HuH-7.5 (cell line): Measurements from ENCODE around the gene ANTXR1.

ENCODE experiments used
- DNase-seq: peaks from one replicate; pipeline ENCODE4 v3.0.0; 2011; ENCODE audit warnings: low spot score

Gene ANTXR1

DNA sequence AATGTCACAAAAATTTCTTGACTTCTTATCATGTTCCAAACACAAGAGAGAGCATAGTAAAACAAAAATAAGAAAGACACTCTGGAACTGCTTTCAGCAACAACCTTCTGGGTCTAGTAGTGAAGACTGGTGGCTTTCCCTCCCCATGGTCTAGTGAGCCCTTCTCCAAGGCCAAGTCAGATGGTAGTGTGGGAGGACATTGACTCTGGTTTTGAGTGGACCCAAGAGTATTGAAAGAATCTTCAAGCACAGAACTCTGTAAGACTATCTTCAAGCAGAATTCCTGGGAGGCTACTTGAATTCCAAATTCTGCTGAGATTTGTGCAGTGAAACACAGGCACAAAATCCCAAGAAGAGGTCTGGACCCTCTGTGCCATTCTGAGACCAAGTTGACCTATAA lies 21.1 kb downstream of the ANTXR1 start:
- DNase-seq, result no peak

DNA sequence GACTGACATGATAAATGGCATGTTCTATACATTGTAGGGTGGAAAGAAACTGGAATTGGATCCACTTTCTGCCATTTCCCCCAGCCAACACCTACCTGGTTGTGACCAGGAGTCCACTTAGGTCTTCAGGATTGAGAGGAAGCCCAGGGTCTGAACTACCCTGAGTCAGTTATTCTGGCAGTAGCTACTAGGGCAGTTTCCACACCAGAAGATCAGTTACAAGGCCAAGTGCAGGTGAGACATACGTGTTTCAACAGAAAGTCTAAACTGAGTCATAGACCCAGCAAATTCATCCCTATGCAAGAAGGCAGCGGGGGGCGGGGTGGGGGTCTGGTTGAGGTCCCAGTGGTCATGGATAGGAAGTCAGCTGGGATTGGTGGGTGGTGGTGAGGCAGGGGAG lies 21.9 kb downstream of the ANTXR1 start:
- DNase-seq, result no peak

DNA sequence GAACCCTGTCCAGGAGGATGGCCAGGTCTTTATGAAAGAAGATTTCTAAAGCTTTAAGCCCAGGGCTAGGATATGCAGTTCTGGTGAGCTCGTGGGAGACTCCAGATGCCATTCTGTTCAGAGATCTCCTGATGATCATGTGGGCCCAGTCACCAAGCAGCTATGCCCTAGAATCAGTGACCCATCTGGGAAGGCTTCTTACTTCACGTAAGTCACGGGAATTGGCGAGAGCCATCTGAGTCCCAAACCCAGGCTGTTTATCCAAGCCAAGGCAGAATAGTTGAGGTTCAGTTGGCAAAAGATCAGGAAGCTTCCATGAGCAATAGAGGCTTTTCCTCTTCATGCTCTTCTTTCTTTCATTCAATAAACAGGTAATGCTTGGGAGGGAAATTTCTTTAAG lies 23.9 kb downstream of the ANTXR1 start:
- DNase-seq, result no peak

- DNase-seq, result no peak
Measured at GRCh38 chr2:69041214-69041613, 28.2 kb downstream of the ANTXR1 start.

DNA sequence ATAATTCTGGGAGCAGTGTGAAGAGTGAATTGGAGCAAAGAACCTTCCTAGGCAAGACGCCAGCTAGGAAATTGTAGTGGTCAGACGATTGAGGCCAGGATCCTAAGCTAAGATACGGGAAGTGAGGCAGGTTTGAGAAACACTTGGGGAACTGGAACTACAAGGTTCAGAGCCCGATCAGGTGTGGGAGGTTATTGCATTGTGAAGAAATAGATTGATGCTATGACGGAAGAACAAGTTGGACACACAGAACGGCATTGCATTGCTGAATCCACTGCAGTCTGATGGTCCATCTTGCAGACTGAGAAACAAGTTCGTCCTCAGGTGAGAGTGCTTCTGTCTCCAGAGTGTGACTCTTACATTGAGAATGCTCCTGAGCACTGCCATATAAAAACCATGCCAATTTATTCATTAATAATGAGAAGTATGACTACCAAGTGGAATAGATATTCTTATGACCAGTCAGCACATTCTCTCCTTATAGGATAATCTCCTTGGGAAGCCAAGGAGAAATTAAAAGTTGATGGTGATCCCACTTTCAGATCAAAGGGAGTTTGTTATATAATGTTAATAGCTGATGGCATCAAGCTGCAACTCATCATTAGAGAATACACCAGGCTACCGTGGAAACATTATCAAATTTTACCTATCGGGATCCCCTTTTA lies 30.9 kb downstream of the ANTXR1 start:
- no peak for DNase-seq

DNA sequence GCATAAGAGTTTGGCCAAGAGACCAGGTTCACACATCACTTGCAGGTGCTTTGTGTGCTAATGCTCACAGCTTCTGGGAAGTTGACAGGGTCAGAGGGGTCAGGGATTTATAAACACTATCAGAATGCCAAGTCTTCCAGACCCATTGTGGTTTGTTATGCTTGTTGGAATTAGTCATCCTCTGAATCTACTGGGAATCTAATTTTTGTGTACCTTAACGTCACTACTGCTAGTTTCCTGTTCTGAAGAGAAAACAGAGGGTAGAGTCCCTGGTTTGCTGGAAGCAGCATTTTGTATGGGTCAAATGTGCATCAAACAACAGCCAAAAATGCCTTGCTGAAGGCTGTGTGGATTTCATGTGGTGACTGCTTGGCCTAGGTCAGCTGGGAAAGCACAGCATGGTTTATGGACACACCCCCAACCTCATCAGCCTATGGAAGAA lies 33.3 kb downstream of the ANTXR1 start:
- no peak for DNase-seq

DNA sequence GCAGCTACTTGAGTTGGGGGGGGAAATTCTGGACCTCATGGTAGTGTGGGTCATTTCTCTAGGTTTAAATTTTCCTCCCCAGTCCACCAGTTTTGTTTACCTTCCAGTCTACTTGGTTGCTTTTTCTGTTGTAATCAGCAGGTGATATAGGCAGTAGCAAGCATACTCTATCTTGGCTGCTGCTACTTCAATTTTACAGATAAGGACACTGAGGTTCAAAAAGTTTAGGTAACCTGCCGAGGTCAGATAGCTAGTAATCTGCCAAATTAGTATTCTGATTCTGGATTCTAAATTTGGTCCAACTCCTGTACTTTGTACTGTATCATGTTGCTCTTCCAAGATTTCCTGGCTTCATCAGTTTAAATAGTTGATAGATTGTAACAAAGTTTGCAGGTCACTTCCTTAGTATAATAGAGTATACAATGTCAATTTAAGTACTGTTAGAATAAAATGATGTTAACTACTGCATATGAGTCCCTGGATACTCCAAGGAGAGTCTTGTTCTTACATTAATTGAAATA lies 34.7 kb downstream of the ANTXR1 start:
- no peak for DNase-seq

- DNase-seq, result no peak
Measured at GRCh38 chr2:69050802-69051201, 37.8 kb downstream of the ANTXR1 start.

- no peak for DNase-seq
Measured at GRCh38 chr2:69053416-69053965, 40.5 kb downstream of the ANTXR1 start.

DNA sequence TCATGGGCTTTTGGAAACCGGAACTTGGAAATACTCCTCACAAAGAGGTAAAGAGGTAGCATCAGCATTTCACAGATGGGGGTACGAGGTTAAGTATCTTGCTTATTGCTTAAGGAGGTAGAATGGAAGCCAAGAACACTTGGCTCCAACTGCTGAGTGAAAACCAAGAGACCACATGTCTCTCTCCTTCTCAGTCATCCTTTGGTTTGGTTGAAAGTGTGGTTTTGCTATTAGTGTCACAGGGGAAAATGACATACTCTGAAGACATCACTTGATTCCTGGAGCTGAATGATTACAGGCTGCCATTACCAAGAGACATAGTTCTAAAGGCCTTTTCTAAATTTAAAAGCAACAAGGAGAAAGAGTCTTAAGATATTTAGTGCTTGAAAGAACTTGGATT lies 41.5 kb downstream of the ANTXR1 start:
- no peak for DNase-seq

DNA sequence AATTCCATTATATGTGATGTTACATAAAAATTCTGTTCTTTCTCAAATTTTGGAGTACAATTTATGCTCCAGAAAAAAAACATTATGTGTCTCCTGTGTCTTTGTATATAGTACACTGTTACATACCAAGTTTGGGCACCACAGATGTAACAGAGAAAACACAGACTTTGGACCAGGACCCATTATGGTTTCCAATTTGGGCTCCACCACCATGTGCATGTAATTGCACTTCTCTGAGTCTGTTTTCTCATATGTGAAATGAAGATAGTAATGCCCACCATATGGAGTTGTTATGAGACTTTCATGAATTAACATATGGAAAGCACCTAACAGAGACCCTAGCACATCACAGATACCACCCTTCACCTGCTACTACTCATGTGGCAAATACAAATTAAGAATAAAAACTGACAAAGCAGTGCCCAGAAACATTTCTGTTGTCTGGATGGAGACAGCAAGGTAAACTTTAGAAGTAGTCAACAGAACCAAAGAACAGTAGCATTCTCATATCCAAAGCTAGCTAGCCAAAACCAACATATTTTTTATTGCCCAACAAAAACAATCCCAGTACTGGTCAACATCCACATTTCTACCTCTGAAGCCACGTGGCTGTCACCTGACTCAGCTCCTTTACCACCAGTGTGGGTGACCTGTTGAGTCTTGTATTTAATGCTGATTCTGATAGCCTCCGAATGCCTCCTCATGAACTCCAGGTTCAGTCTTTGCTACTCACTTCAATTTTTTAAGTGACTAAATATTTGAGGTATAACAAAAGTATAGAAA lies 42.9 kb downstream of the ANTXR1 start:
- DNase-seq, result no peak

DNA sequence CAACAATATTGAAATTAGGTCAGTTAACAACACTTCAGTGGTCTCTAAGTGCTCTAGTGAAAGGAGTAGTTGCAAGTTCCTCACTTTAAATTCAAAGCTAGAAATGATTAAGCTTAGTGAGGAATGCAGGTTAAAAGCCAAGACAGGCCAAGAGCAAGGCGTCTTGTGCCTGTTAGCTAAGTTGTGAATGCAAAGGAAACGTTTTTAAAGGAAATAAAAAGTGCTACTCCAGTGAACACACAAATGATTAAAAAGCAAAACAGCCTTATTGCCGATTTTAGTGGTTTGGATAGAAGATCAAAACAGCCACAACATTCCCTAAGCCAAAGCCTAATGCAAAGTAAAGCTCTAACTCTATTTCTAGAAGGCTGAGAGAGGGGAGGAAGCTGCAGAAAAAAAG lies 44.7 kb downstream of the ANTXR1 start:
- DNase-seq, result no peak

DNA sequence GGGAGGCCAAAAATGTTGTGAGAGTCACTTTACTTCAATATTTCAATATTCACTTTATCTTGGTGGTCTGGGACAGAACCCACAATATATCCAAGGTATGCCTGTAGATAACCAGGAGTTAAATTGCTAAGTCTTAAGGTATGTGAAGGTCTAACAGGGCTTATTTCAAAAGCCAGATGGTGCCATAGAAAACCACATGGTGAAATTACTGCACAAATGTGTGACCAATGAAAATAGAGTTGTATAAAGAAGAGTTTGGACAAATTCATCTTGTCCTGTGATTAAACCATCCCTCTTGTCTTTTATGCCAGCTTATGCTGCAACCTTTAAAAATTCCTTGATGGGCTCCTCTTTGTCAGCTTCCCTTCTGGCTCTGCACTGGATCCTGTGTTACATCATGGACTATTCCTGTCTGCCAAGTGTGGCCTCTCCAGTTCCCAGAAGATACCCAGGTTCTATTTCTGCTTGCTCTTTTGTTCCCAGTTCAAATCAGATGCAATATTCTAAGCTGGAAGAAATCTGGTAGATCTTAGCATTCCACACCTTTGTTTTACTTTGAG lies 46.8 kb downstream of the ANTXR1 start:
- DNase-seq, result no peak

DNA sequence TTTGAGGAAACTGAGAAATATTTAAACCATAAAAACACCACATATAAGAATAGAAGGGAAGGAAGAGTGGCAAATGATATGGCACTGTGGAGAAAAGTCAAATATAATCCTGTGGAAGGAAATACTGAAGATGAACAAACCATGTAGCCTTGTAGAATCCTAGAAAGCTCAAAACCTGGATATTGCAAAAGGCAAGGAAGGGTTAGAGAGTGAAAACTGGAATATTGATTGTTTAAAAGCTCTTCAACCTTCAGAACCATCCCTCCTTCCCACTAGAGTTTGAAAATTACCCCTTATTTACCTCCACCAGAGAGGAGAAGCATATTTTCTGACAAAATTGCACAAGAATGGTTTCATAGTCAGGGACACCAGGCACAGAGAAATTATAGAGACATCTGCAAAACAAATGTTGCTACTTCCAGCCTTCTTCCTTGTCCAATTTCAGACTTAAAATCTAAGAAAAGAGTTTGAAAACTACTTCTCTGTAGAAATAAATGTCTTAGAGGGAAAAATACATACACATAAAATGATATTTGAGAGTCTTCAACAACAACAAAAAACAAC lies 48.0 kb downstream of the ANTXR1 start:
- DNase-seq, result no peak

- DNase-seq, result no peak
Measured at GRCh38 chr2:69061525-69061924, 48.5 kb downstream of the ANTXR1 start.

- no peak for DNase-seq
Measured at GRCh38 chr2:69062307-69062962, 49.5 kb downstream of the ANTXR1 start.

DNA sequence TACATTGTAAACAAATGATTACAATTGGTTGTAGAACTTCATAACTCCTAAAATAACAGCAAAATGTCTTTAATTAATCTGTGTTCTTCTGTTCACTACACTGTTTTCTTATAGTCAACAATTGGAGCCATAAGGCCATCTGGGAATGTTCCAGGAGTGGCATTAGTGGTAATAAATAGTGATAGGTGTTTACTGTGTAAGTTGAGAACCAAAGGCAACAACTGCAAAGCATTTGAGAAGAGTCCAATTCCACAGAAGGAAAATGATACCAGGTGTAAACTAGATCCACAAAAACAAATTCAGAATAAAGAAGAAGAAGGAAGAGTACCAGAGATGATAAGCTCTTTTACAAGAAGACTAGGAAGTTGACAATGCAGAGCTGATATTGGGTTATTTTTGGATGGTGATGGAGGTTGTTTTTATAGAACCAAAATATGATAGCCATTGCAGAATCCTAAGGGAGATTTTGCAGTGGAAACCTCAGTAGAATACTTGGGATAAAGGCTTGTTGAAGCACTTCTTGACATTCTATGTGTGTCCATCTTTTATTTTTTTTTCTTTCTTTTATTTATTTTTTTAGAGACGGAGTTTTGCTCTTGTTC lies 52.9 kb downstream of the ANTXR1 start:
- DNase-seq, result no peak

DNA sequence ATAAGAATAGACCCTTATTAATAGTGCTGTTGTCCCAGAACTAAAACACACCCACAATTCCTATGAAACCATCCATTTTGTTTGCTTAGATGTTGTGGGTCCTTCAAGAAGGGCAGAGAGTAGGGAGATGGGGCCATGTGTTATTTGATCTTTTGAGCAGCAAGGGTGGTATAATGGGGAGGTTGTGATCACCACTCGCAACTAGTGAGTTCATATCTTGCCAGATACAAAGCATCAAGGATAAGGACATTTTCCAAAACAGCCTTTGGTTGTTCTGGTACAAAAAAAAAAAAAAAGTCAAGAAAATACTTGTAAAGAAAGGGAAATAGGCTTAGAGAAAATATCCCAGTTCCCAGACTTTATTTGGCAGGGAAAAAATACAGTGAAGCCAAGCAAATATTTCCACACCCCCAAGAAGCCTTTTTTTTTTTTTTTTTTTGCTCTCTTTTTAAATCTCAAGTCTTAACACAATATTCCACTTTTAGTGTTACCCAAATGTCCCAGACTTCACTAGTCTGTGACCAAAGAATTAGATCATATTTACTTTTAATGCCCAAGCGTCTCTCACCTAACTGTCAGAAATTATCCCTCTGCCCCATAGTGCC lies 54.1 kb downstream of the ANTXR1 start:
- DNase-seq, result no peak

DNA sequence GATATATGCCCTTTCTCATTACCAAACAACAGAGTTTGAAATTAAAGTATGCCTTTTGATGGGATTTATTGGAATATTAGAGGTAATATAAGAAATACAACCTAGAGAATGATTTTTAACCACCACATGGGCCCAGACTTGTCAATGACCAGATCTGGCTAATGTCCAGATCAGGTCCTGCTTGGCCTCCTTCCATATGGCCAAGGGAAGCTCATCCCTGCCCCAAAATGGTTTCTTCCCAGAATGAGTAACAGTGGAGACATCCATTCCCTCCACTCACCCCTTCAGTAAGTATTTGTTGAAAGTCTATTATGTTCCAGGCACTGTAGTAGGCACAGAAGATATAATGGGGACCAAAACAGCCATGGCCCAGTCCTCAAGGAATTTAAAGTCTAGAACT lies 54.9 kb downstream of the ANTXR1 start:
- DNase-seq, result no peak

DNA sequence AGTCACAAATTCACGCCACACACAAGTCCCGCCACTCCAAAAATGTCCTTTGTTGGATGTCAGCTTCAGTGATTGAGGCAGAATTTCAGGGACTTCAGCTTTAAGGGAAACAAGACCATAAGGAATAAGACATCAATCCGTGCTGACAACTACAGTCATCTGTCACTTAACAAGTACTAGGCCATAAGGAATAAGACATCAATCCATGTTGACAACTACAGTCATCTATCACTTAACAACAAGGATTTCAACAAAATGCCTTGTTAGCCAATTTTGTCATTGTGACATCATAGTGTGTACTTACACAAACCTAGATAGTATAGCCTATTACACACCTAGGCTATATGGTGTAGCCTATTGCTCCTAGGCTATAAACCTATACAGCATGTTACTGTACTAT lies 58.0 kb downstream of the ANTXR1 start:
- DNase-seq, result no peak

- DNase-seq, result no peak
Measured at GRCh38 chr2:69073928-69074570, 61.1 kb downstream of the ANTXR1 start.
